ENCODE results near the gene SYK. TPM values are rescaled to one million over a fixed set of nuclear protein-coding genes. Genes with fewer than 3 reads are reported as not detected.
A peak's percentile ranks its signal among the peaks of the same experiment; 100 is the strongest.

SYK gene
- total and polyA plus RNA-seq, 2 experiments from 2014 or later: not detected

DNA sequence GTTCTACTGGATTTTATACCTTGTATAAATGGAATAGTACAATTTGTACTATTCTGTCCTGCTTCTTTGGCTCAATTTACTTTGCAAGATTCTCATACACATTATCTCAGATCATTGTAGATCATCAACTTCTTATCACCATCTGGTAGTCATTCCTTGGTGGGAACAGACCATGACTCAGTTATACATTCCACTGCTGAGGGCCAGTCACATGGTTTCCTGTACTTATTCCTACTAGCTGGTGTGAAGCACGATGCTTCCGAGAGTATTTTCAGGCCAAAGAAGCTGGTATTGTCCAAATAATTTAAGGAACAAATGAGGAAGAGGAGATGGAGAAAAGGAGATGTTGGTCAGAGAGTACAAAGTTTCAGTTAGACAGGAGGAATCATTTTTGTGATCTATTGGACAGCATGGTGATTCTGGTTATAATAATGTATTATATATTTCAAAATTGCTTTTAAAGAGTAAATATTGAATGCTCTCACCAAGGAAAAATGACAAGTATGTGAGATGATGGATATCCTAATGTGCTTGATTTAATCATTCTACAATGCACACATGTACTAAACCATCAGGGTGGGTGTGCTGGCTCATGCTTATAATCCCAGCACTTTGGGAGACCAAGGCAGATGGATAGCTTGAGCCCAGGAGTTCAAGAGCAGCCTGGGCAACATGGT, 124.1 kb downstream of the SYK start:
- no peaks in the 10 kb centered on the region for H3K36me3 ChIP-seq
- no peaks in the 10 kb centered on the region for H3K9me3 ChIP-seq (ENCODE audit: low read depth)
- peak in 1 of 2 donors; percentile 64 for DNase-seq (ENCODE audit: low read depth in 1 of 2, low spot score in 1 of 2)
- TF ChIP-seq, protein P1, sequence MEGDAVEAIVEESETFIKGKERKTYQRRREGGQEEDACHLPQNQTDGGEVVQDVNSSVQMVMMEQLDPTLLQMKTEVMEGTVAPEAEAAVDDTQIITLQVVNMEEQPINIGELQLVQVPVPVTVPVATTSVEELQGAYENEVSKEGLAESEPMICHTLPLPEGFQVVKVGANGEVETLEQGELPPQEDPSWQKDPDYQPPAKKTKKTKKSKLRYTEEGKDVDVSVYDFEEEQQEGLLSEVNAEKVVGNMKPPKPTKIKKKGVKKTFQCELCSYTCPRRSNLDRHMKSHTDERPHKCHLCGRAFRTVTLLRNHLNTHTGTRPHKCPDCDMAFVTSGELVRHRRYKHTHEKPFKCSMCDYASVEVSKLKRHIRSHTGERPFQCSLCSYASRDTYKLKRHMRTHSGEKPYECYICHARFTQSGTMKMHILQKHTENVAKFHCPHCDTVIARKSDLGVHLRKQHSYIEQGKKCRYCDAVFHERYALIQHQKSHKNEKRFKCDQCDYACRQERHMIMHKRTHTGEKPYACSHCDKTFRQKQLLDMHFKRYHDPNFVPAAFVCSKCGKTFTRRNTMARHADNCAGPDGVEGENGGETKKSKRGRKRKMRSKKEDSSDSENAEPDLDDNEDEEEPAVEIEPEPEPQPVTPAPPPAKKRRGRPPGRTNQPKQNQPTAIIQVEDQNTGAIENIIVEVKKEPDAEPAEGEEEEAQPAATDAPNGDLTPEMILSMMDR (IDR thresholded peaks at IDR 0.05; ENCODE audit: low read depth, low read length): no peak
- H3K4me1 ChIP-seq (ENCODE audit: low read depth): no peaks in the 10 kb centered on the region
- H3K27me3 ChIP-seq: no peaks in the 10 kb centered on the region
- no peak overlapping the region for H3K4me3 ChIP-seq
- H3K27ac ChIP-seq: no peak overlapping the region

DNA sequence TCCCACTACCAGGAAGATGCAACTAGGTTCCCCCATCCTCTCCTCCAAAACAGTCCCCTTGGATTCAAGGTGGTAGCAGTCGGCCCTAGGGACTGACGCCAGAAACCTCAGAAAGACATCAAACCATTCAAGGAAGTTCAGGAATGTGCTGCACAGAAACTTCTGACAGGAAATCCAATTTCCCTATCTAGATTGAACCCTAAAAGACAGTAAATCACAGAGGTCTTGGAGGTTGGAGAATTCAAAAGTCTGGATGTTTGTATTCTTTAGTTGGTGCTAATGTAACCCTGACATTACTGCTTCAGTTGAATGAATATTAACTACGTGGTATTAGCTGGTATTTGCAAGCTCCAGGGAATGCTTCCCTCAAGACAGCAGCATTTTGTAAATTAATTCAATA, 125.3 kb downstream of the SYK start:
- TF ChIP-seq, protein P1 (IDR thresholded peaks at IDR 0.05; ENCODE audit: low read depth, low read length): no peak

DNA sequence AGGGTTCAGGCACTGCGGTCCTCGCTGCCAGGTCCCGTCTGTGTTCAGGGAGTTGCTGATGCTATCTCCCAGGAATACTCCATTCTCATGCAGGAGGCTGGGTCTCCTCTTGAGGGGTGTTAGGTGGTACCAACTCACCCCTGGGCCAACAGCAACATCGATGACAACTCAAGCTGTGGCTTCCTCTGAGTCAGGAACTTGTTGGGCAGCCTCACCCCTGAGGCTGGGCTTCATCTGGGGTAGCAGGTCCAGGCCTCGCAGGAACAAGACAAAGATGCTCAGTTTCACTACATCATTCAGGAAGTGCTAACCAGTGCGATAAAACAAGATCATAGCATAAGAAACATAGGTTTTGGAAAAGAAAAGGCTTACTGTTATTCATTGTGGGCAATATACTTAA, 125.9 kb downstream of the SYK start:
- Histone ChIP-seq H3K4me3 (no peak overlapping the region), H3K27me3 (no peaks in the 10 kb centered on the region), H3K4me1 (ENCODE audit: low read depth) (no peaks in the 10 kb centered on the region), H3K27ac (no peak overlapping the region), H3K9me3 (ENCODE audit: low read depth) (no peaks in the 10 kb centered on the region), H3K36me3 (no peaks in the 10 kb centered on the region)
- DNase-seq (ENCODE audit: low read depth in 1 of 2, low spot score in 1 of 2): no peak
- TF ChIP-seq, protein P1 (IDR thresholded peaks at IDR 0.05; ENCODE audit: low read depth, low read length): no peak

More for the DNA sequence above, 125.3 kb downstream of the SYK start:
- no peak overlapping the region for H3K4me3 ChIP-seq
- H3K4me1 ChIP-seq (ENCODE audit: low read depth): no peaks in the 10 kb centered on the region
- DNase-seq (ENCODE audit: low read depth in 1 of 2, low spot score in 1 of 2): no peak
- no peaks in the 10 kb centered on the region for H3K27me3 ChIP-seq
- H3K9me3 ChIP-seq (ENCODE audit: low read depth): no peaks in the 10 kb centered on the region
- H3K27ac ChIP-seq: no peak overlapping the region
- no peaks in the 10 kb centered on the region for H3K36me3 ChIP-seq

DNA sequence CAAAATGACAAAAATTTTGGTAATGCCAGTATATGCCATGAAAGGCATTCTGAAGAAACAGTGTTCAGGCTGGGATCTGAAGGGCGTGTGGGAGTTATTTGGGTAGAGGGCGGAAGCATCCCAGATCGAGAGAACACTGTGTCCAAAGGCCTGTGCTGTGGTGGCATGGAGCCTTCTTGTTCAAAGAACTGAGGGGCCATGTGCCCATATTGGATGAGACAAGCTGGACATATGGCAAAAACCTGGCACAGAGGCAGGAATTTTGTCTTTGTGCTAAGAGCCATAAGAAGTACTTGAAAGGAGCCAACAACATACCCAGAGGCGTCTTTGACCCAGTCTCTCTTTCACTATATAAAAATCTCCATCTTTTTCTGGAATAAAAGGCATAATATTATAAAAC, 128.0 kb downstream of the SYK start:
- H3K4me3 ChIP-seq: no peak overlapping the region
- H3K9me3 ChIP-seq (ENCODE audit: low read depth): no peaks in the 10 kb centered on the region
- DNase-seq (ENCODE audit: low read depth in 1 of 2, low spot score in 1 of 2): no peak
- no peak overlapping the region for H3K27ac ChIP-seq
- no peaks in the 10 kb centered on the region for H3K4me1 ChIP-seq (ENCODE audit: low read depth)
- no peaks in the 10 kb centered on the region for H3K27me3 ChIP-seq
- TF ChIP-seq, protein P1 (IDR thresholded peaks at IDR 0.05; ENCODE audit: low read depth, low read length): no peak
- H3K36me3 ChIP-seq: no peaks in the 10 kb centered on the region

DNA sequence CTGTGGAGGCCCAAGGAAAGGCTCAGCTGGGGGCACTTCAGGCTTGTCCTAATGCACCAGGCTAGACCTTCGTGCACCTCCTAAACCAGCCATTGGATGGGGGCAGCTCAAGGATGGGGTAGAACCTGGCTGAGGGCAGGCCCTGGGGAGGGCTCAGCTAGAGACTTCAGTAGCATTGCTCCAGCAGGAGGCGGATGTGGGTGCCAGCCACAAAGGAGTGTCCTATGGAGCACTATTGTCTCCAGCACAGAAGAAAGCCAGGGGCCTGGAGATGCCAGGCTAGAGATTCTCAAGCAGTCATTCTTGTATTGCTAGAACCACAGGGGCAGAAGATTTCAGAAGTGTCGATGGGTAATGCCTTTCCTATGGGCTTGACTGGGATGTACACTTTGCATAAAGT, 131.8 kb downstream of the SYK start:
- no peaks in the 10 kb centered on the region for H3K9me3 ChIP-seq (ENCODE audit: low read depth)
- no peak for DNase-seq (ENCODE audit: low read depth in 1 of 2, low spot score in 1 of 2)
- TF ChIP-seq, protein P1 (IDR thresholded peaks at IDR 0.05; ENCODE audit: low read depth, low read length): no peak
- H3K4me1 ChIP-seq (ENCODE audit: low read depth): no peaks in the 10 kb centered on the region
- H3K27me3 ChIP-seq: no peaks in the 10 kb centered on the region
- H3K27ac ChIP-seq: no peak overlapping the region
- no peak overlapping the region for H3K4me3 ChIP-seq
- H3K36me3 ChIP-seq: no peaks in the 10 kb centered on the region
